Muscle layer of duodenum (tissue), 2 donors: ENCODE measurements around the gene LDB2.

Source experiments
- H3K27ac ChIP-seq: one replicate; pipeline ENCODE4 v1.7.0; 2013; ENCODE audit warnings: mild to moderate bottlenecking, low read length
- H3K27me3 ChIP-seq: one replicate; pipeline ENCODE4 v1.7.0; 2013; ENCODE audit warnings: low read depth, mild to moderate bottlenecking, control low read depth, low read length
- H3K36me3 ChIP-seq, 2 donors: one replicate each; pipeline ENCODE4 v1.7.0; 2013; ENCODE audit warnings: low read length in 2 of 2, control low read depth in 1 of 2, mild to moderate bottlenecking in 1 of 2; ENCODE audit not compliant: insufficient read depth in 2 of 2, control insufficient read depth in 1 of 2
- H3K4me1 ChIP-seq, 2 donors: one replicate each; pipeline ENCODE4 v1.7.0; 2013; ENCODE audit warnings: low read length in 2 of 2, mild to moderate bottlenecking in 2 of 2, control low read depth in 1 of 2, moderate library complexity in 1 of 2; ENCODE audit not compliant: insufficient read depth in 2 of 2, control insufficient read depth in 1 of 2
- H3K4me3 ChIP-seq, 2 donors: one replicate each; pipeline ENCODE4 v1.7.0; 2013; ENCODE audit warnings: low read length in 2 of 2, low read depth in 1 of 2, mild to moderate bottlenecking in 1 of 2
- H3K9me3 ChIP-seq, 2 donors: one replicate each; pipeline ENCODE4 v1.7.0; 2013; ENCODE audit warnings: low read length in 2 of 2, control low read depth in 1 of 2, mild to moderate bottlenecking in 1 of 2; ENCODE audit not compliant: control insufficient read depth in 1 of 2
- donor health status: healthy.

The LDB2 gene

DNA sequence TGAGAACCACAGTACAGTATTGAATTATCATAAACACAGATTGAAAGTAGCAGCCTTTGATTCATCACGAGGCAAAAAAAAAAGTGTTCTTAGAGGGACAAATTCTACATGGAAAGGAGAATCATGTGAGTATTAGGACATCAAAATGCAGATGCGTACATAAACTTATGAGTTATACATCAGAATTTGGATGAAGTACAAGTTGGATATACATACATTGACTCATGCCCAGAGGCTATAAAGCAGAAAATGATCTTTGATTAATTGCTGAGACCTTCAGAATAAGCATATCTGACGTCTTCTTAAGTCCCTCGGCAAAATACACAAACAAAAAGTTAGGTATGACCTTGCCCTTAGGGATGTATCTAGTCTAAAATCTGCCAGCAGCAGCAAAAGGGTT, 206.4 kb downstream of the LDB2 start:
- Histone ChIP-seq H3K9me3 (no peaks in the 10 kb centered on the region), H3K4me3 (no peak overlapping the region), H3K27me3 (no peaks in the 10 kb centered on the region), H3K36me3 (no peaks in the 10 kb centered on the region), H3K4me1 (peaks cover 0 to 17% of the 10 kb centered on the region in 2 donors), H3K27ac (no peak overlapping the region)

DNA sequence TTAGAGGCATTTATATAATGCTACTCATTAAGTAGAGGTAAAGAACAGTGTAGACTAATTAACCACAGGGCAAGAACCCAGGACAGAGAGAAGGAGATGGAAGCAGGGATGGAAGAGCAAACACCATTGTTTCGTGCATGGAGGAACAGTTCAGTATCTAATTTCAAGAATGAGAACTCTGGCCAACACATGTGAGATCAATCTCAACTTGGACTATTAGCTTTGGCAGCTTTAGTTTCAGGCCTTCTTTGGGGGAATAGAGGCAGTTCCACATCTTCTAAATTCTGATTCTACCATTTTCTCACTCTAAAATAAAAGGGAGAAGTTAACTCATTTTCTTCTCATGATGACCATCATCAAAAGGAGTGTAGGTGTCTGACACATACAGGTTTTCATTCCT, 207.0 kb downstream of the LDB2 start:
- peaks cover 0 to 17% of the 10 kb centered on the region in 2 donors for H3K4me1 ChIP-seq
- H3K36me3 ChIP-seq: no peaks in the 10 kb centered on the region
- no peaks in the 10 kb centered on the region for H3K9me3 ChIP-seq
- H3K4me3 ChIP-seq: no peak overlapping the region
- H3K27ac ChIP-seq: no peak overlapping the region
- H3K27me3 ChIP-seq: no peaks in the 10 kb centered on the region

DNA sequence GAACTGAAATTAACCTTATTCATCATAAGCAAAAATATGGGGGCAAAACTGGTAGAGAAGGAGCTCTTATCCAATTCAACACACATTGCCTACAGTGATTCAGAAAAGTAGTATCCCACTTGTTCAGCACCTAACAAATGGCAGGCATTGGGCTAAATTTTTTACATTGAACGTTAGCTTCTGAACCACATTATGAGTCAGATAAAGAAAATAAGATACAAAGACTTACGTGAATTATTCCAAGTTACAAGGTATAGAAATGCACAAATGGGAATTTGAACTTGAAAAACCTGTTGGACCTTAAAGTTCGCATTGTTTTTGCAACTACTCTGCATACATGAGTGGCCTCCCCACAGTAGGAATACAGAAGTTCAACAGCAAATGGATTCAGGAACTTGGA, 210.6 kb downstream of the LDB2 start:
- Histone ChIP-seq H3K27ac (no peak overlapping the region), H3K4me1 (peaks cover 0 to 5% of the 10 kb centered on the region in 2 donors), H3K27me3 (no peaks in the 10 kb centered on the region), H3K4me3 (no peak overlapping the region), H3K9me3 (no peaks in the 10 kb centered on the region), H3K36me3 (no peaks in the 10 kb centered on the region)

DNA sequence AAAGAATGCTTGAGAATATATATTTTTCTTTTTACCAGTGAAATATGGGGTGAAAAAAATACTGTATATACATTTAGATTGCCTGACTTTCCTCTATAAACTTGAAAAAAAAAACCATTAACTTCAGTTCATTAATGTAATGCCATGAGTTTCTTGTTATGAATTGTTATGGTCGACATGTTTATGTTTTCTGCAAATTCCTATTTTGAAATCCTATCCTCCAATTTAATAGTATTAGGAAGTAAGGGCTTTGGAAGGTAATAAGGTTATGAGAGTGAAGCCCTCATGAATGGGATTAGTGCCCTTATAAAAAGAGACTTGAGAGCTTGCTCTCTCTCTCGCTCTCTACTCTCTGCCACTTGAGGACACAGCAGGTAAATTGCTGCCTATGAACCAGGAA, 211.4 kb downstream of the LDB2 start:
- H3K27ac ChIP-seq: no peak overlapping the region
- no peaks in the 10 kb centered on the region for H3K27me3 ChIP-seq
- no peaks in the 10 kb centered on the region for H3K9me3 ChIP-seq
- no peak overlapping the region for H3K4me3 ChIP-seq
- no peaks in the 10 kb centered on the region for H3K4me1 ChIP-seq
- no peaks in the 10 kb centered on the region for H3K36me3 ChIP-seq

DNA sequence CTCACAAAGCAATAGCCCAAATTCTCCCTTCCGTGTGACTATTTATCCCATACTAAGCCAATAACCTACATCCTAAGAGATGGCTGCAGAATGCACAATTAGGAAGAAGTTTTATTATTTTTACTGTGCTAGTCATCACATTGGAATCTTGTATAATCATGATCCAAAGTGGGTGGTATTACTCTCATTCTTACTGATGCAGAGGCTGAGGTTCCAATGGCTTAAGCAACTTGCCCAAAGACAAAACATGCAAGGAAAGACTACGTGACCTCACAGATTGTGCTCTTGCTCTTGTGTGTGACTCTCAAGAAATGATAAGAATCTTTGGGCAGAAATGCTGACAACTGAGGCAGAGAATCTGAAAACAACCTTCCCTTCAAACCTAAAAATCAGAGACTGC, 212.2 kb downstream of the LDB2 start:
- Histone ChIP-seq H3K27me3 (no peaks in the 10 kb centered on the region), H3K4me3 (no peak overlapping the region), H3K9me3 (no peaks in the 10 kb centered on the region), H3K36me3 (no peaks in the 10 kb centered on the region), H3K4me1 (no peaks in the 10 kb centered on the region), H3K27ac (no peak overlapping the region)

DNA sequence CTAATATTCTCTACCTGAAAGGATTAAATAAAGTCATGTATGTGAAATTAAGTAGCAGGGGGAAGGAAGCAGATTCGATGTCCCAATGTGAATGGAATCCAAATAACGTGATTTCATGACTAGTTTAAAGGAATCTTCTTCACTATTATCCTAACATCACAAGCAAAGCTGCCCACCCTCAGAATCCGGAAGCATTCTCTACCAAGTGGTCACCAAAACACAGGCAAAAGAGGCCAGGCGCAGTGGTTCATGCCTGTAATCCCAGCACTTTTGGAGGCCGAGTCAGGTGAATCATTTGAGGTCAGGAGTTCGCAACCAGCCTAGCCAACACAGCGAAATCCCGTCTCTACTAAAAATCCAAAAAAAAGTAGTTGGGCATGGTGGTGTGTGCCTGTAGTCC, 212.9 kb downstream of the LDB2 start:
- no peaks in the 10 kb centered on the region for H3K27me3 ChIP-seq
- no peaks in the 10 kb centered on the region for H3K9me3 ChIP-seq
- H3K4me1 ChIP-seq: no peaks in the 10 kb centered on the region
- no peak overlapping the region for H3K27ac ChIP-seq
- no peaks in the 10 kb centered on the region for H3K36me3 ChIP-seq
- H3K4me3 ChIP-seq: no peak overlapping the region

DNA sequence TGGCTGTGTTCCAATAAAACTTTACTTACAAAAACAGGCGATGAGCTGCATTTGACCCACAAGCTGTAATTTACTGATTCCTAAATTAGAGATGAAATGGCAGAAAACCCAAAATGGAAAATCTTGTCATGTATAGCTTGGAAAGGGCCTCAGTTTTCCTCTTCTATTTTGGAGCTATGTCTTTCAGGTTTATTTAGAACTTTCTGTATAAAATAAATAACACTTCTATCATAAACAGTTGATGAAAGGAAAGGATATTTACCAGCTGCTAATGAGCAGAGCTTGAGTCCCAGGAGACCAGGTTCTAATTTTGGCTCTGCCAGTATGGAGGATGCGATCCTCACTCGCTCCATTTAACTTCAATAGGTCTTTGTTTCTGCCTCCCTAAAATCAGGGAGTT, 213.5 kb downstream of the LDB2 start:
- Histone ChIP-seq H3K36me3 (no peaks in the 10 kb centered on the region), H3K27ac (no peak overlapping the region), H3K9me3 (no peaks in the 10 kb centered on the region), H3K4me3 (no peak overlapping the region), H3K4me1 (no peaks in the 10 kb centered on the region), H3K27me3 (no peaks in the 10 kb centered on the region)

DNA sequence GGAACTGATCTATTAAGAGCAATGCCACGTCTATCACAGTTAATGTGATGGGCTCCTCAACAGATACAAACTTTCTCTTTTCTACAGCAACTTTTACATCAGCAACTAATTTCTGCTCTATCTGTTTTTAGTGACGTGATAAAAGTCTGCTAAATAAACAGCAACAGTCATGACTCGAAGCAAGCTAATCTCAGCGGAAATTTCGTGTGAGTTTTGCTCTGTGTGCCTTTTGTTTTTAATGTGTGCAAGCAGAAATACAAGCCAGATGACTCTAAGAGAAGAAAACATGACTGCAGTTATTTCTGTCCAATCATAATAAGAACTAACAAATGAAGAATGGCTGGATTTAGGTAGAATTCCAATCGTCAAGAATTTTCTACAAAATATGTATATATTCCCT, 214.3 kb downstream of the LDB2 start:
- Histone ChIP-seq H3K27me3 (no peaks in the 10 kb centered on the region), H3K9me3 (no peaks in the 10 kb centered on the region), H3K4me3 (no peak overlapping the region), H3K4me1 (no peaks in the 10 kb centered on the region), H3K27ac (no peak overlapping the region), H3K36me3 (no peaks in the 10 kb centered on the region)

DNA sequence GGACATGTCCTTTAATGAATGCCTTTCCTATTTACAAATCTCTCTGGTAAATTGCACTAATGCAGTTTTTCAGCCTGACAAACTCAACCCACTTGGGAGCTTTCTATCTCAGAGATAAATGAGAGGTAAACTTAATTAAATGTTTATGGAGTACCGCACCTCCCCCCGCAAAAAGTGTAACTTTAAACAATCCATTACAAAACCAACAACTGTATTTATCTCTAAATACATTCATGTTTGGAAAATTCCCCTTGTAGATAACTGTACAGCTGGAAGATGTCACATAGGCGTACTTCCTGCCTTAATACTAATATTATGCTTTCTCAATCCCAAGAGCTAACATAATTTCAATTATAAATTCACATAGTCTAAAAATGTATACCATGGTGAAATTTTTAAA, 215.5 kb downstream of the LDB2 start:
- no peaks in the 10 kb centered on the region for H3K4me1 ChIP-seq
- H3K27me3 ChIP-seq: no peaks in the 10 kb centered on the region
- no peak overlapping the region for H3K27ac ChIP-seq
- H3K36me3 ChIP-seq: no peaks in the 10 kb centered on the region
- no peak overlapping the region for H3K4me3 ChIP-seq
- H3K9me3 ChIP-seq: no peaks in the 10 kb centered on the region

DNA sequence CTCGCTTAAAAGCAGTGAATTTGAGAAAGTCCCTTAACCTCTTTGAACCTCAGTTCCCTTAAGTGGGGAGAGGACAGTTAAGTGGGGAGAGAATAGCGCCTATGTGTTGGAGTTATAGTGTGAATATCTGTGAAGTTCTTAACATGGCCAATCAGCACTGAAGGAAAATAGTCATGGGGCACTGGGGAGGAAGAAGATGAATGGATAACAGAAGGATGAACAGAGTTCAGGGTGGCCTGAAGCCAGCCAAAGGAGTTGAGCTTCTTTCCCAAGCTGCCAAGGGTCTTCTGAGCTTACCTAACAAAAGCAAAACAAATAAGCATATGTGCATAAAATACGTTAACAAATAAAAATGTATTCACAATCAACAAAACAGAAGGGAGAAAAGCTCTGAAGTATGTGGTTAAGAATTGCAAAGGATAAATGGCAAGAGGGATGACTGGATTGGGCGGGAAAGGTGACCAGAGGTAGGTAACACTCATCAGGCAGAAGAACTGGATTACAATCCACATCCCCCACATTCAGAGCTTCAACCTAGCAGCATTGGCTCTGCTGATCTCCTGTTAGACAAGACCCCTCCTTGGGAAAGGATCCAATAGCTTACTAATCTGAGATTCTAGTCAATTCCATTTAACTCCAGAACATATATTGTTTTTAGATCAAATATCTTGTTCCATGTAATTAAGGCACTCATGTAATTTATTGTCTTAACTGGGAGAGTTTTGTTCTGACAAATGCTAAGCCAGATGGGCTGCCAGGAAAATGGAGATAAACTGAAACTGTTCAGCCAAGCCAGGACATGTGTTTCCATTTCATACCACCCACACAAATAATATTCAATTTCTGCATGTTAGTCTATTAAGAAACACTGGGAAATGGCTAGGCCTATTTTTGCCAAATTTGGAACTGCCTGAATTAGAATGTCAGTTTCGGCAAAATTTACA, 221.2 kb downstream of the LDB2 start:
- no peaks in the 10 kb centered on the region for H3K9me3 ChIP-seq
- H3K4me3 ChIP-seq: no peak overlapping the region
- no peaks in the 10 kb centered on the region for H3K4me1 ChIP-seq
- H3K27me3 ChIP-seq: no peaks in the 10 kb centered on the region
- H3K36me3 ChIP-seq: no peaks in the 10 kb centered on the region
- no peak overlapping the region for H3K27ac ChIP-seq

DNA sequence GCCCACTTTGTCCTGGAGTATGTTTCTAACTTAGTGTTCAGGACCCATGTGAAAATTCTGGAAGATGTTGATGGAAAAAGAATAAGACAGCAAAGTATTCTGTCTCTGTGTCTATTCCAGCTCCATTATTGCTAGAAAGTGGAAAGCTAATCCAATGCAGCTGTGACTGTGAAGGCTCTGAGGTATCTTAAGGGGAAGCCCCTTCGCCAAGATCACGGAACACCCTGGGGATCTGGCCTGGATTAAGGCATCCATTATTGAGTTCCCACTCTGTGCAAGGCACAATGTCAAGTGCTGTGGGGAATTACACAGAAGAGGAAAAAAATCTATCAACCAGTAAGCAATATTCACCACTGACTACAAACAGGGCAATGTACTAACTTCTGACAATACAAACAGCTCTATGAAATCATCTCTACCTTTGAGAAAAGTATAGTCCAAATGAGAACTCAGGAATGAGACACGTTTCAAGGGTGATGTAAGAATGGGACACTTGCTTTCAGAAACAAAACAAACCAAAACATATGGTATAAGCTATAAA, 222.1 kb downstream of the LDB2 start:
- no peak overlapping the region for H3K27ac ChIP-seq

DNA sequence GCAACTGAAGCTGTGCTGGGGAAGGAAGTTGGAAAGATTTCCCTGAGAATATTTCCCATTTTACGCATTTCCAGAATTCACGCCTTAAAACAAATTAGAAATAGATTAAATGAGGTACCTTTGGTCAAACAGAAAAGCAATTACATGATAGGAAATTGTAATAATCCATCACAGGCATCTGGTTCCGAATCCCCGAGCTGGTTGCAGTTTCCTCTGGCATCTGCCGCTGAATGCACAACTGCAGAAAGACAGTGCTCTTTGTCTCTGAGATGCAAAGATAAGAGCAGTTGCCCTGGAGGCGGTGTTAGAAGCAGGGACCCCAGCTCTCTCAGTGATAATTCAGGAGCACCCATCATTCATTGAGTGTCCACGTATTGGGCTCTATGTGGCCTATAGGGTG, 224.4 kb downstream of the LDB2 start:
- H3K4me3 ChIP-seq: no peak overlapping the region
- no peaks in the 10 kb centered on the region for H3K36me3 ChIP-seq
- H3K4me1 ChIP-seq: peaks cover 0 to 5% of the 10 kb centered on the region in 2 donors
- no peaks in the 10 kb centered on the region for H3K27me3 ChIP-seq
- H3K9me3 ChIP-seq: no peaks in the 10 kb centered on the region
- no peak overlapping the region for H3K27ac ChIP-seq

More for the DNA sequence above, 222.1 kb downstream of the LDB2 start:
- Histone ChIP-seq H3K9me3 (no peaks in the 10 kb centered on the region), H3K36me3 (no peaks in the 10 kb centered on the region), H3K4me3 (no peak overlapping the region), H3K27me3 (no peaks in the 10 kb centered on the region), H3K4me1 (no peaks in the 10 kb centered on the region)
